IMR-90 (cell line): ENCODE measurements around the gene PTPN5. TPM values are rescaled to one million over a fixed set of nuclear protein-coding genes. Genes with fewer than 3 reads are reported as not detected.

Experiments
- ATAC-seq: fragments of 200-7000 bp; cut with Tn5 transposase; 2 replicates; pipeline ENCODE4 v1.9.1; 2020; ENCODE audit warnings: low read depth, mild to moderate bottlenecking, moderate library complexity
- BruUV-seq: library from RNA; stranded (reverse); fragments of 400-500 nt; replicated peaks from 2 replicates; lab custom pipeline; 2021; lab: Mats Ljungman, UMichigan
- CTCF ChIA-PET: fragments of 300-600 bp; formaldehyde crosslinking; extraction: SDS; loops from one replicate; lab custom pipeline; 2021; ENCODE audit warnings: antibody characterized with exemption; lab: Yijun Ruan, JAX
- POLR2A ChIA-PET: fragments of 300-600 bp; sonication (Branson Sonifier 250); formaldehyde crosslinking; loops from one replicate; lab custom pipeline; 2022; ENCODE audit warnings: antibody characterized with exemption; ENCODE audit not compliant: unreplicated experiment; lab: Charles Lee
- DNase-seq: peaks from one replicate; pipeline ENCODE4 v3.0.0; 2013
- H2AFZ ChIP-seq: replicated peaks from 2 replicates; pipeline ENCODE3; 2013; ENCODE audit warnings: low read length, mild to moderate bottlenecking; ENCODE audit not compliant: poor library complexity
- H2AK5ac ChIP-seq: 2 replicates; pipeline ENCODE4 v1.6.1; 2013; ENCODE audit warnings: low read depth, low read length, inconsistent platforms
- H2AK9ac ChIP-seq: replicated peaks from 2 replicates; pipeline ENCODE3; 2013; ENCODE audit warnings: mild to moderate bottlenecking, low read depth, low read length, moderate library complexity; ENCODE audit not compliant: poor library complexity
- H2BK120ac ChIP-seq: 2 replicates; pipeline ENCODE4 v1.6.1; 2013; ENCODE audit warnings: low read depth, low read length, inconsistent platforms
- H2BK15ac ChIP-seq: 3 replicates; pipeline ENCODE4 v1.6.1; 2013; ENCODE audit warnings: low read depth, low read length, inconsistent platforms
- H2BK20ac ChIP-seq: 2 replicates; pipeline ENCODE4 v1.6.1; 2013; ENCODE audit warnings: low read depth, mild to moderate bottlenecking, inconsistent platforms, low read length, moderate library complexity
- H2BK5ac ChIP-seq: 2 replicates; pipeline ENCODE4 v1.6.1; 2013; ENCODE audit warnings: mild to moderate bottlenecking, low read depth, low read length, inconsistent platforms; ENCODE audit not compliant: poor library complexity, severe bottlenecking
- H3K14ac ChIP-seq: replicated peaks from 2 replicates; pipeline ENCODE4 v1.6.1; 2013; ENCODE audit warnings: low read depth, low read length, inconsistent platforms
- H3K18ac ChIP-seq: 2 replicates; pipeline ENCODE4 v1.6.1; 2013; ENCODE audit warnings: low read depth, low read length, control low read depth
- H3K23ac ChIP-seq: 2 replicates; pipeline ENCODE4 v1.6.1; 2013; ENCODE audit warnings: low read depth, low read length, inconsistent platforms
- H3K27ac ChIP-seq: 2 replicates; pipeline ENCODE4 v1.5.1; 2013; ENCODE audit warnings: mild to moderate bottlenecking, control low read depth, low read length; ENCODE audit not compliant: insufficient read depth
- H3K27me3 ChIP-seq: 2 replicates; pipeline ENCODE4 v1.6.1; 2013; ENCODE audit warnings: low read length; ENCODE audit not compliant: control insufficient read depth, insufficient read depth
- H3K36me3 ChIP-seq: 2 replicates; pipeline ENCODE4 v1.6.1; 2013; ENCODE audit warnings: low read length, mixed read lengths; ENCODE audit not compliant: control insufficient read depth, insufficient read depth
- H3K4ac ChIP-seq: 2 replicates; pipeline ENCODE4 v1.6.1; 2013; ENCODE audit warnings: low read depth, low read length, inconsistent platforms
- H3K4me1 ChIP-seq: 2 replicates; pipeline ENCODE4 v1.6.1; 2013; ENCODE audit warnings: low read length, mixed read lengths; ENCODE audit not compliant: control insufficient read depth, insufficient read depth
- H3K4me2 ChIP-seq: 2 replicates; pipeline ENCODE4 v1.6.1; 2013; ENCODE audit warnings: low read depth, mild to moderate bottlenecking, control low read depth, low read length, moderate library complexity
- H3K4me3 ChIP-seq: 2 replicates; pipeline ENCODE4 v1.5.1; 2013; ENCODE audit warnings: low read depth, mild to moderate bottlenecking, control low read depth, low read length, moderate library complexity; ENCODE audit not compliant: insufficient read depth
- H3K56ac ChIP-seq: 2 replicates; pipeline ENCODE4 v1.6.1; 2013; ENCODE audit warnings: low read length, inconsistent platforms; ENCODE audit not compliant: insufficient read depth; ENCODE audit errors: extremely low read depth
- H3K79me1 ChIP-seq, 2 experiments: 2 replicates each; pipeline ENCODE4 v1.6.1; 2013; ENCODE audit warnings: low read length in 2 of 2, inconsistent platforms in 1 of 2, low read depth in 1 of 2
- H3K9ac ChIP-seq: 2 replicates; pipeline ENCODE4 v1.6.1; 2013; ENCODE audit warnings: low read depth, low read length, control low read depth
- H3K9me1 ChIP-seq: 2 replicates; pipeline ENCODE4 v1.6.1; 2013; ENCODE audit warnings: low read length, inconsistent platforms; ENCODE audit not compliant: insufficient read depth
- H3K9me3 ChIP-seq: 2 replicates; pipeline ENCODE4 v1.6.1; 2013; ENCODE audit warnings: low read length; ENCODE audit not compliant: control insufficient read depth, insufficient read depth
- H4K20me1 ChIP-seq: 2 replicates; pipeline ENCODE4 v1.6.1; 2013; ENCODE audit warnings: low read length, inconsistent platforms; ENCODE audit not compliant: insufficient read depth
- H4K5ac ChIP-seq: 2 replicates; pipeline ENCODE4 v1.6.1; 2013; ENCODE audit warnings: mild to moderate bottlenecking, low read depth, low read length, control low read depth
- H4K8ac ChIP-seq, 2 experiments: 2 replicates each; pipeline ENCODE4 v1.6.1; 2013; ENCODE audit warnings: low read depth in 2 of 2, low read length in 2 of 2, control low read depth in 1 of 2, inconsistent platforms in 1 of 2
- H4K91ac ChIP-seq: 2 replicates; pipeline ENCODE4 v1.6.1; 2013; ENCODE audit warnings: low read depth, low read length, inconsistent platforms; ENCODE audit not compliant: insufficient read depth
- CTCF ChIP-seq: conservative IDR thresholded peaks from 2 replicates; pipeline ENCODE4 v1.5.1; 2012; ENCODE audit warnings: mild to moderate bottlenecking, low read depth, low read length, improper control_type of control experiment
- FOS ChIP-seq: fragments of 150-350 bp; IDR thresholded peaks from 2 replicates; pipeline ENCODE4 v1.6.1; 2016; ENCODE audit warnings: low read depth, low read length
- MXI1 ChIP-seq: IDR thresholded peaks from 2 replicates; pipeline ENCODE4 v1.6.1; 2012; ENCODE audit warnings: low read depth, mild to moderate bottlenecking, low read length, moderate library complexity, borderline replicate concordance
- POLR2A ChIP-seq: IDR thresholded peaks from 2 replicates; pipeline ENCODE4 v1.6.1; 2012; ENCODE audit warnings: mild to moderate bottlenecking, low read depth, low read length
- RCOR1 ChIP-seq: IDR thresholded peaks from 2 replicates; pipeline ENCODE4 v1.6.1; 2012; ENCODE audit warnings: mild to moderate bottlenecking, low read length, improper control_type of control experiment; ENCODE audit not compliant: insufficient replicate concordance
- WGBS, 2 experiments: methylation state at CpG; one replicate each; pipeline versions ENCODE4 v1.1.5 to v1.1.7; 2013; ENCODE audit warnings: missing lambda C conversion rate in 2 of 2; ENCODE audit not compliant: insufficient read length in 1 of 2; ENCODE audit errors: extremely low coverage in 2 of 2; 5-methylcytosine and 5-hydroxymethylcytosine counted together
- dilution Hi-C: fragments of 300-500 bp; cut with HindIII; formaldehyde crosslinking; loops from one replicate; pipeline ENCODE4 v1.14.3; 2018; ENCODE audit warnings: low sequenced_read_pairs; ENCODE audit not compliant: unreplicated experiment
- in situ Hi-C: fragments of 300-500 bp; cut with MboI; formaldehyde crosslinking; loops from 3 replicates; pipeline ENCODE4 v1.14.3; 2019; ENCODE audit warnings: low sequenced_read_pairs, inconsistent platforms, mixed read lengths
- intact Hi-C: fragments of 100-400 bp; cut with micrococcal nuclease; formaldehyde crosslinking; loops from 2 replicates; pipeline ENCODE4 v1.10.0; 2022
- polyA plus RNA-seq, 3 experiments: library from polyadenylated mRNA; depleted of rRNA; stranded (reverse); fragments of >200 nt; gene quantifications; 2 replicates each; pipeline ENCODE4 v1.2.3, GENCODE V29; 2012; ENCODE audit warnings: low replicate concordance in 1 of 3
- total RNA-seq: library from RNA; depleted of rRNA; stranded (reverse); fragments of >200 nt; gene quantifications from 2 replicates; pipeline ENCODE4 v1.2.3, GENCODE V29; 2012

The PTPN5 gene
- total and polyA plus RNA-seq, 2 of the 4 experiments (the other 2 are of a cell fraction): not detected

- Histone ChIP-seq H4K5ac (no peak overlapping the region), H3K4me2 (no peak overlapping the region), H2BK120ac (no peak overlapping the region), H4K91ac (no peak overlapping the region), H3K9me1 (0 out of 2 replicates have a peak, but pooled peaks cover 2% of the 10 kb centered on the region), H3K23ac (no peak overlapping the region), H2AK5ac (no peak overlapping the region), H4K20me1 (no peaks in the 10 kb centered on the region), H3K9ac (no peak overlapping the region), H3K18ac (no peak overlapping the region), H3K4me3 (no peak overlapping the region), H3K4ac (no peak overlapping the region), H3K79me1 (no peaks in the 10 kb centered on the region), H3K9me3 (0 out of 2 replicates have a peak, but pooled peaks cover 2% of the 10 kb centered on the region), H2BK15ac (no peak overlapping the region), H2AK9ac (no peak overlapping the region), H3K27me3 (peaks cover 48% of the 10 kb centered on the region), H2BK5ac (no peak overlapping the region), H3K36me3 (no peaks in the 10 kb centered on the region), H2BK20ac (no peak overlapping the region), H4K8ac (no peak overlapping the region), H2AFZ (no peak overlapping the region), H3K4me1 (peaks cover 2% of the 10 kb centered on the region; the same call in 1 of the 2 replicates), H3K14ac (no peak overlapping the region), H3K56ac (no peak overlapping the region), H3K27ac (no peak overlapping the region)
- no peak for TF ChIP-seq RCOR1
- TF ChIP-seq FOS: no peak
- TF ChIP-seq CTCF: no peak
- TF ChIP-seq POLR2A: no peak
- TF ChIP-seq MXI1: no peak
- ChIA-PET CTCF (no interaction called here), POLR2A (no interaction called here)
- DNase-seq: no peak
- no TSS peak for BruUV-seq
- no CpG with 5 or more reads among the region's 1 CpG for WGBS, 2 experiments
- no peak for ATAC-seq
- intact Hi-C loops (no loop called here), dilution Hi-C loops (no loop called here), in situ Hi-C loops (no loop called here)
Observed at GRCh38 chr11:18704698-18705097, 86.9 kb downstream of the PTPN5 start.
